ENCODE data around the gene SLC44A1. TPM values are rescaled to one million over a fixed set of nuclear protein-coding genes. Genes with fewer than 3 reads are reported as not detected.

Gene SLC44A1
- total and polyA plus RNA-seq, 2 of the 13 experiments (the other 11 are each of a cell fraction or from before 2014, with no cell fraction given): 21.4 to 40.8 TPM

DNA sequence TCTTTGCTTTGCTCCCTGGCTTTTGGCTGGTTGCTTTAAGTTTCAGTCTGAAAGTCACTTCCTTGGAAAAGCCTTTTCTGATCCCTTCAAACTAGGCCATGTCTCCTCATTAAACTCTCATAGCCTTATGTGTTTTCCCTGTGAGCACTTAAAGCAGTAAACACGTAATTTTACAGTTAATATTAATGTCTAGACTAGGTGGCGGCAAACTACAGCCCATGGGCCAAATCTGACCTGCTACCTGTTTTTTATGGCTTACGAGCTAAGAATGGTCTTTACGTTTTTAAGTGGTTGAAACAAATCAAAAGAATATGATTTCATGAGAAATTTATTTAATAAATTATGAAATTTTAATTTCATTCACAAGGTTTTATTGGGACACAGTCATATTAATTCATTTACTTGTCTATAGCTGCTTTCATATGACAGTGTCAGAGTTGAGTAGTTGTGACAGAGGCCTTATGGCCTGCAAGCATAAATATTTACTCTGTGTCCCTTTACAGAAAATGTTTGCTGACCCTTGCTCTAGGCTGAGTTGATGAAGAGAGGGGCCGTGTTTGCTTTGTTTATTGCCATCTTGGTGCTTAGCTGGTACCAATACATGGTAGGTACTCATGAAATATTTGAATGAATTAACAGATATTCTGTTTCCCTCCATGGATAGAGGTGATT, 7.4 kb downstream of the SLC44A1 start:
- Histone ChIP-seq H2AFZ (ENCODE audit: low read length) (no peak overlapping the region), H3K27ac (ENCODE audit: extremely low read length, insufficient read depth, low read length) (peak overlapping the region; percentile 80), H3K36me3 (replicated peaks in 1 of 2; ENCODE audit: control insufficient read depth in 1 of 2, insufficient read depth in 2 of 2, low read length in 2 of 2) (no peaks in the 10 kb centered on the region), H3K79me2 (ENCODE audit: insufficient read depth, low read length) (peaks cover 89% of the 10 kb centered on the region), H3K4me3 (replicated peaks in 1 of 3; ENCODE audit: insufficient read depth in 1 of 3, low read depth in 2 of 3, low read length in 3 of 3) (peak overlapping the region in 2 of 3 experiments; percentile 24 to 49; a peak in 2 of 6 replicates), H3K27me3 (ENCODE audit: control insufficient read depth in 1 of 2, insufficient read depth in 2 of 2, low read length in 2 of 2) (no peaks in the 10 kb centered on the region), H3K9me3 (ENCODE audit: low read length) (no peaks in the 10 kb centered on the region), H3K4me2 (ENCODE audit: low read depth, low read length) (peak overlapping the region; percentile 74), H3K9ac (ENCODE audit: insufficient read depth, low read depth, low read length) (peak overlapping the region; percentile 59), H3K4me1 (ENCODE audit: insufficient read depth, low read length) (peaks cover 81% of the 10 kb centered on the region), H4K20me1 (ENCODE audit: insufficient read depth, low read length) (no peaks in the 10 kb centered on the region)
- in situ Hi-C loops (cut with HindIII; ENCODE audit: extremely low pct_ligation_motif_present, low pct_unique_long_range_greater_than_20kb) (loop anchor here (5.0 kb wide), 2 partner anchors 40 to 165 kb away; no protein-coding TSS in a partner anchor), intact Hi-C loops (cut with micrococcal nuclease; ENCODE audit: unreplicated experiment) (loop anchor here (1.0 to 2.0 kb wide), 2 partner anchors 79 to 161 kb away; no protein-coding TSS in a partner anchor)
- CTCF ChIA-PET (ENCODE audit: low intra/inter-chr PET ratio, low total read pairs): no interaction called here
- FAIRE-seq (peak; percentile 44), ATAC-seq (peak; percentile 97), DNase-seq (ENCODE audit: low spot score) (peak; percentile 86)
- BruUV-seq (replicated peaks): no TSS peak
- POLR2A ChIA-PET: interaction anchor here (0.7 to 1.4 kb wide), 8 partner anchors 29 to 167 kb away, joined by 3 to 6 read pairs (median 4); no protein-coding TSS in a partner anchor
- 12% methylated on average over 5 of the region's 5 CpGs for WGBS (ENCODE audit: low lambda C conversion rate)
- TF ChIP-seq, protein P1, sequence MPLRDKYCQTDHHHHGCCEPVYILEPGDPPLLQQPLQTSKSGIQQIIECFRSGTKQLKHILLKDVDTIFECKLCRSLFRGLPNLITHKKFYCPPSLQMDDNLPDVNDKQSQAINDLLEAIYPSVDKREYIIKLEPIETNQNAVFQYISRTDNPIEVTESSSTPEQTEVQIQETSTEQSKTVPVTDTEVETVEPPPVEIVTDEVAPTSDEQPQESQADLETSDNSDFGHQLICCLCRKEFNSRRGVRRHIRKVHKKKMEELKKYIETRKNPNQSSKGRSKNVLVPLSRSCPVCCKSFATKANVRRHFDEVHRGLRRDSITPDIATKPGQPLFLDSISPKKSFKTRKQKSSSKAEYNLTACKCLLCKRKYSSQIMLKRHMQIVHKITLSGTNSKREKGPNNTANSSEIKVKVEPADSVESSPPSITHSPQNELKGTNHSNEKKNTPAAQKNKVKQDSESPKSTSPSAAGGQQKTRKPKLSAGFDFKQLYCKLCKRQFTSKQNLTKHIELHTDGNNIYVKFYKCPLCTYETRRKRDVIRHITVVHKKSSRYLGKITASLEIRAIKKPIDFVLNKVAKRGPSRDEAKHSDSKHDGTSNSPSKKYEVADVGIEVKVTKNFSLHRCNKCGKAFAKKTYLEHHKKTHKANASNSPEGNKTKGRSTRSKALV (CRISPR knock-in tag; IDR thresholded peaks at IDR 0.05): peak; percentile 32; the same call in 1 of the 2 replicates
- TF ChIP-seq ZNF629 (CRISPR knock-in tag; conservative IDR thresholded peaks at IDR 0.05): no peak
- TF ChIP-seq NCOR1 (IDR thresholded peaks at IDR 0.05; ENCODE audit: borderline replicate concordance, low read length): peak; percentile 44; the same call in 1 of the 2 replicates
- TF ChIP-seq, protein P2, sequence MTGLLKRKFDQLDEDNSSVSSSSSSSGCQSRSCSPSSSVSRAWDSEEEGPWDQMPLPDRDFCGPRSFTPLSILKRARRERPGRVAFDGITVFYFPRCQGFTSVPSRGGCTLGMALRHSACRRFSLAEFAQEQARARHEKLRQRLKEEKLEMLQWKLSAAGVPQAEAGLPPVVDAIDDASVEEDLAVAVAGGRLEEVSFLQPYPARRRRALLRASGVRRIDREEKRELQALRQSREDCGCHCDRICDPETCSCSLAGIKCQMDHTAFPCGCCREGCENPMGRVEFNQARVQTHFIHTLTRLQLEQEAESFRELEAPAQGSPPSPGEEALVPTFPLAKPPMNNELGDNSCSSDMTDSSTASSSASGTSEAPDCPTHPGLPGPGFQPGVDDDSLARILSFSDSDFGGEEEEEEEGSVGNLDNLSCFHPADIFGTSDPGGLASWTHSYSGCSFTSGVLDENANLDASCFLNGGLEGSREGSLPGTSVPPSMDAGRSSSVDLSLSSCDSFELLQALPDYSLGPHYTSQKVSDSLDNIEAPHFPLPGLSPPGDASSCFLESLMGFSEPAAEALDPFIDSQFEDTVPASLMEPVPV (CRISPR knock-in tag; IDR thresholded peaks at IDR 0.05): no peak
- 0 out of 2 replicates have a peak, but pooled peaks have one; percentile 54 for TF ChIP-seq IRF2 (CRISPR knock-in tag; IDR thresholded peaks at IDR 0.05)
- no peak for TF ChIP-seq SOX13 (IDR thresholded peaks at IDR 0.05)
- peak in 1 of 2 experiments; percentile 79; a peak in 2 of 4 replicates for TF ChIP-seq SOX13 (CRISPR knock-in tag; conservative IDR thresholded peaks at IDR 0.05 in 1 of 2, IDR thresholded peaks at IDR 0.05 in 1 of 2)
- TF ChIP-seq, protein P3, sequence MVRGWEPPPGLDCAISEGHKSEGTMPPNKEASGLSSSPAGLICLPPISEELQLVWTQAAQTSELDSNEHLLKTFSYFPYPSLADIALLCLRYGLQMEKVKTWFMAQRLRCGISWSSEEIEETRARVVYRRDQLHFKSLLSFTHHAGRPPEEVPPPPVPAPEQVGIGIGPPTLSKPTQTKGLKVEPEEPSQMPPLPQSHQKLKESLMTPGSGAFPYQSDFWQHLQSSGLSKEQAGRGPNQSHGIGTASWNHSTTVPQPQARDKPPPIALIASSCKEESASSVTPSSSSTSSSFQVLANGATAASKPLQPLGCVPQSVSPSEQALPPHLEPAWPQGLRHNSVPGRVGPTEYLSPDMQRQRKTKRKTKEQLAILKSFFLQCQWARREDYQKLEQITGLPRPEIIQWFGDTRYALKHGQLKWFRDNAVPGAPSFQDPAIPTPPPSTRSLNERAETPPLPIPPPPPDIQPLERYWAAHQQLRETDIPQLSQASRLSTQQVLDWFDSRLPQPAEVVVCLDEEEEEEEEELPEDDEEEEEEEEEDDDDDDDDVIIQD (CRISPR knock-in tag; IDR thresholded peaks at IDR 0.05; ENCODE audit: low read depth): peak; percentile 92
- peak; percentile 89 for TF ChIP-seq FOXO1 (CRISPR knock-in tag; IDR thresholded peaks at IDR 0.05)
- TF ChIP-seq MBNL3 (CRISPR knock-in tag; conservative IDR thresholded peaks at IDR 0.05): no peak
- 0 out of 2 replicates have a peak, but pooled peaks have one; percentile 67 for TF ChIP-seq ZBTB20 (CRISPR knock-in tag; IDR thresholded peaks at IDR 0.05; ENCODE audit: borderline replicate concordance, low read depth)
- TF ChIP-seq MXI1 (IDR thresholded peaks at IDR 0.05; ENCODE audit: borderline replicate concordance, low read depth, low read length): peak; percentile 36; the same call in 1 of the 3 replicates
- no peak for TF ChIP-seq CEBPZ (IDR thresholded peaks at IDR 0.05; ENCODE audit: low read length)
- TF ChIP-seq ZBTB7B (CRISPR knock-in tag; IDR thresholded peaks at IDR 0.05): peak; percentile 44; the same call in 1 of the 2 replicates
- TF ChIP-seq SOX5 (CRISPR knock-in tag; IDR thresholded peaks at IDR 0.05; ENCODE audit: borderline replicate concordance): peak; percentile 75; the same call in 1 of the 2 replicates
